ENCODE results near the gene SCART1. TPM values are rescaled to one million over a fixed set of nuclear protein-coding genes. Genes with fewer than 3 reads are reported as not detected.
"Not testable (repeated sequence)": the region's sequence is repeated elsewhere in the genome, so short reads cannot be mapped to it uniquely, and the experiment has no call there.

The SCART1 gene
- total and polyA plus RNA-seq, 7 experiments from 2014 or later = 0.03 to 8.6 (median 4.4) TPM; not detected in 1

- peaks cover 0 to 8% (median 4%) of the 10 kb centered on the region in 5 donors for H3K36me3 Mint-ChIP-seq
- no peak overlapping the region for H3K4me3 ChIP-seq (ENCODE audit: low read length)
- peaks cover 0 to 3% (median 0%) of the 10 kb centered on the region in 7 donors for H3K4me1 Mint-ChIP-seq
- peak overlapping the region in 3 of 10 donors; percentile 19 to 73 (median 58) for H3K4me3 Mint-ChIP-seq
- peaks cover 0 to 19% (median 0%) of the 10 kb centered on the region in 5 donors for H3K27me3 Mint-ChIP-seq
- no peaks in the 10 kb centered on the region for H3K9me3 ChIP-seq (ENCODE audit: control insufficient read depth in 2 of 3, low read length in 3 of 3)
- no peak for ATAC-seq
- no peaks in the 10 kb centered on the region for H3K27me3 ChIP-seq (ENCODE audit: control insufficient read depth in 2 of 2, insufficient read depth in 2 of 2, low read length in 2 of 2)
- H3K27ac Mint-ChIP-seq = no peak overlapping the region
- no peak for DNase-seq
- CTCF ChIA-PET = no interaction called here
- no peaks in the 10 kb centered on the region for H3K9me3 Mint-ChIP-seq
- H3K27ac ChIP-seq (ENCODE audit: low read depth, low read length) = no peak overlapping the region
- no peaks in the 10 kb centered on the region for H3K4me1 ChIP-seq (ENCODE audit: control insufficient read depth in 2 of 2, insufficient read depth in 2 of 2, low read length in 2 of 2)
- peaks cover 0 to 34% (median 0%) of the 10 kb centered on the region in 3 experiments for H3K36me3 ChIP-seq (ENCODE audit: control insufficient read depth in 2 of 3, insufficient read depth in 3 of 3, low read length in 3 of 3)
- POLR2A ChIA-PET = no interaction called here
- intact Hi-C loops (cut with micrococcal nuclease) = no loop called here
Measured at GRCh38 chr10:133422223-133422806, 31.4 kb upstream of the SCART1 start.

- H3K4me3 ChIP-seq (ENCODE audit: low read length) = no peak overlapping the region
- ChIA-PET CTCF (no interaction called here), POLR2A (no interaction called here)
- H3K4me1 Mint-ChIP-seq = peaks cover 0 to 3% (median 0%) of the 10 kb centered on the region in 7 donors
- H3K27ac Mint-ChIP-seq = no peak overlapping the region
- H3K36me3 Mint-ChIP-seq = peaks cover 0 to 8% (median 4%) of the 10 kb centered on the region in 5 donors
- peaks cover 0 to 1% (median 0%) of the 10 kb centered on the region in 11 donors for H3K9me3 Mint-ChIP-seq
- peaks cover 0 to 32% (median 0%) of the 10 kb centered on the region in 3 experiments for H3K36me3 ChIP-seq (ENCODE audit: control insufficient read depth in 2 of 3, insufficient read depth in 3 of 3, low read length in 3 of 3)
- peaks cover 0 to 19% (median 0%) of the 10 kb centered on the region in 5 donors for H3K27me3 Mint-ChIP-seq
- no peak overlapping the region for H3K27ac ChIP-seq (ENCODE audit: low read depth, low read length)
- no peaks in the 10 kb centered on the region for H3K27me3 ChIP-seq (ENCODE audit: control insufficient read depth in 2 of 2, insufficient read depth in 2 of 2, low read length in 2 of 2)
- H3K4me1 ChIP-seq (ENCODE audit: control insufficient read depth in 2 of 2, insufficient read depth in 2 of 2, low read length in 2 of 2) = no peaks in the 10 kb centered on the region
- H3K9me3 ChIP-seq (ENCODE audit: control insufficient read depth in 2 of 3, low read length in 3 of 3) = no peaks in the 10 kb centered on the region
- ATAC-seq (peak; percentile 31), DNase-seq (no peak)
- peak overlapping the region in 7 of 10 donors; percentile 16 to 73 (median 36) for H3K4me3 Mint-ChIP-seq
- intact Hi-C loops (cut with micrococcal nuclease) = no loop called here
Measured at GRCh38 chr10:133422807-133423771, 30.7 kb upstream of the SCART1 start.

- CTCF ChIA-PET; intact Hi-C loops (cut with micrococcal nuclease); ATAC-seq; POLR2A ChIA-PET; H3K9me3 Mint-ChIP-seq; H3K27ac Mint-ChIP-seq; H3K4me3 Mint-ChIP-seq; H3K4me1 ChIP-seq (ENCODE audit: control insufficient read depth in 2 of 2, insufficient read depth in 2 of 2, low read length in 2 of 2); H3K36me3 Mint-ChIP-seq; H3K27me3 ChIP-seq (ENCODE audit: control insufficient read depth in 2 of 2, insufficient read depth in 2 of 2, low read length in 2 of 2); DNase-seq; H3K27ac ChIP-seq (ENCODE audit: low read depth, low read length); H3K4me3 ChIP-seq (ENCODE audit: low read length); H3K9me3 ChIP-seq (ENCODE audit: control insufficient read depth in 2 of 3, low read length in 3 of 3); H3K4me1 Mint-ChIP-seq: not testable (repeated sequence)
- H3K36me3 ChIP-seq (ENCODE audit: control insufficient read depth in 2 of 3, insufficient read depth in 3 of 3, low read length in 3 of 3) = peaks cover 0 to 22% (median 0%) of the 10 kb centered on the region in 3 experiments
- H3K27me3 Mint-ChIP-seq = peaks cover 0 to 19% (median 0%) of the 10 kb centered on the region in 5 donors
Measured at GRCh38 chr10:133424102-133424501, 29.6 kb upstream of the SCART1 start.

GRCh38 chr10:133424601-133425000 lies 29.1 kb upstream of the SCART1 start, which contains the start of gene SPRN:
SPRN (minus strand) TSS chr10:133424625; CDS start chr10:133423681, 944 bp downstream.
- Mint-ChIP-seq H3K4me3 (peak within 1 kb of the TSS in 7 of 10 donors; percentile 6 to 73 (median 36)), H3K9me3 (peaks cover 0 to 15% (median 5%) of the 10 kb centered on the region in 11 donors), H3K27me3 (peaks cover 0 to 22% (median 0%) of the 10 kb centered on the region in 5 donors)
- POLR2A ChIA-PET; ATAC-seq; H3K4me3 ChIP-seq (ENCODE audit: low read length); CTCF ChIA-PET; H3K27ac ChIP-seq (ENCODE audit: low read depth, low read length); H3K9me3 ChIP-seq (ENCODE audit: control insufficient read depth in 2 of 3, low read length in 3 of 3); H3K4me1 Mint-ChIP-seq; DNase-seq; H3K36me3 Mint-ChIP-seq; intact Hi-C loops (cut with micrococcal nuclease); H3K27me3 ChIP-seq (ENCODE audit: control insufficient read depth in 2 of 2, insufficient read depth in 2 of 2, low read length in 2 of 2); H3K27ac Mint-ChIP-seq; H3K4me1 ChIP-seq (ENCODE audit: control insufficient read depth in 2 of 2, insufficient read depth in 2 of 2, low read length in 2 of 2): not testable (repeated sequence)
- H3K36me3 ChIP-seq (ENCODE audit: control insufficient read depth in 2 of 3, insufficient read depth in 3 of 3, low read length in 3 of 3) = peaks cover 0 to 17% (median 0%) of the 10 kb centered on the region in 3 experiments

GRCh38 chr10:133429571-133429970 lies 24.2 kb upstream of the SCART1 start:
- H3K4me3 ChIP-seq (ENCODE audit: low read length); H3K27me3 ChIP-seq (ENCODE audit: control insufficient read depth in 2 of 2, insufficient read depth in 2 of 2, low read length in 2 of 2); H3K36me3 Mint-ChIP-seq; intact Hi-C loops (cut with micrococcal nuclease); H3K4me1 Mint-ChIP-seq; H3K9me3 ChIP-seq (ENCODE audit: control insufficient read depth in 2 of 3, low read length in 3 of 3); H3K36me3 ChIP-seq (ENCODE audit: control insufficient read depth in 2 of 3, insufficient read depth in 3 of 3, low read length in 3 of 3); H3K4me1 ChIP-seq (ENCODE audit: control insufficient read depth in 2 of 2, insufficient read depth in 2 of 2, low read length in 2 of 2); DNase-seq; H3K27ac ChIP-seq (ENCODE audit: low read depth, low read length); POLR2A ChIA-PET; H3K27ac Mint-ChIP-seq; ATAC-seq; CTCF ChIA-PET; H3K4me3 Mint-ChIP-seq: not testable (repeated sequence)
- Mint-ChIP-seq H3K9me3 (peaks cover 0 to 17% (median 6%) of the 10 kb centered on the region in 11 donors), H3K27me3 (peaks cover 0 to 11% (median 3%) of the 10 kb centered on the region in 5 donors)

GRCh38 chr10:133431888-133432613 lies 21.7 kb upstream of the SCART1 start:
- H3K36me3 ChIP-seq (ENCODE audit: control insufficient read depth in 2 of 3, insufficient read depth in 3 of 3, low read length in 3 of 3); H3K9me3 ChIP-seq (ENCODE audit: control insufficient read depth in 2 of 3, low read length in 3 of 3); CTCF ChIA-PET; H3K27ac Mint-ChIP-seq; H3K4me1 ChIP-seq (ENCODE audit: control insufficient read depth in 2 of 2, insufficient read depth in 2 of 2, low read length in 2 of 2); POLR2A ChIA-PET; DNase-seq; H3K4me1 Mint-ChIP-seq; H3K4me3 ChIP-seq (ENCODE audit: low read length); intact Hi-C loops (cut with micrococcal nuclease); H3K4me3 Mint-ChIP-seq; H3K27ac ChIP-seq (ENCODE audit: low read depth, low read length); H3K36me3 Mint-ChIP-seq; H3K27me3 ChIP-seq (ENCODE audit: control insufficient read depth in 2 of 2, insufficient read depth in 2 of 2, low read length in 2 of 2): not testable (repeated sequence)
- H3K27me3 Mint-ChIP-seq = peaks cover 7 to 25% (median 11%) of the 10 kb centered on the region in 5 donors
- H3K9me3 Mint-ChIP-seq = peaks cover 0 to 23% (median 6%) of the 10 kb centered on the region in 11 donors
- peak; percentile 24 for ATAC-seq

Measured in naive thymus-derived CD4-positive, alpha-beta T cell (primary cell).